Measurements from ENCODE around the gene C1QTNF6.

Gene C1QTNF6

DNA sequence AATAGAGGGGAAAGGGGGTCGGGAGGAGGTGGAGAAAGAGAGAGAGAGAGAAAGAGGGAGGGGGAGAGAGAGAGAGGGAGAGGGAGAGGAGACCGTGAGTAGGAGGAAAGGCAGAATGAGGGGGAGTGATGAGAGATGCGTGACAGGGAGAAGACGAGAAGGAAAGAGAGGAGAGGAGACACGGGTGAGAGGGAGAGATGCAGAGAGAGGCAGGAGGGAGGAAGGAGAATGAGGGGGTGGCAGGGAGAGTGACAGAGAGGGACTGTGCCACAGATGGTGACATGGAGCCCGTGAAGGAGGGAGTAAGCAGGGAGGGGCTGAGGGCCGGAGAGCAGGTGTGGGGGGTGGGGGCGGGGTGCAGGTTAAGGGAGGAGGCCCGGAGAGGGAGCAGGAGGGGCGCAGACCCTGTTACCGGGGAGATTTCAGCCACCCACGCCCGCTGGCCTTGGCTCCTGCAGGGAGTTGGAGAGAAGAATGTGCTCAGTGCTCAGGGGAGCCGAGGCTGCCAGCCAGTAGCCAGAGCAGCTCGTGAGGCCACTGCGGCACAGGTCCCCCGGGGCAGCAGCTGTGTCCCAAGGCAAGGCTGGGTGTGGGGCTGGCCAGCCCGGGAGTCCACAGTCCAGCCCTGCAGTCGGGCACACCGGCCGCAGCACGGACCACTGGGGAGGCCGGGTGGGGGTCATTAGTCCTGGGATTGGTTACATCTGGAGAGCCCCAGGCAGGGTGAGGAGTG, 24.3 kb upstream of the C1QTNF6 start, which contains the start of gene SSTR3:
SSTR3 (minus strand) TSS at position 304 of the 733 bp plus-strand sequence. CDS start 4,674 bp downstream, outside the sequence.
- TF ChIP-seq, protein P1, sequence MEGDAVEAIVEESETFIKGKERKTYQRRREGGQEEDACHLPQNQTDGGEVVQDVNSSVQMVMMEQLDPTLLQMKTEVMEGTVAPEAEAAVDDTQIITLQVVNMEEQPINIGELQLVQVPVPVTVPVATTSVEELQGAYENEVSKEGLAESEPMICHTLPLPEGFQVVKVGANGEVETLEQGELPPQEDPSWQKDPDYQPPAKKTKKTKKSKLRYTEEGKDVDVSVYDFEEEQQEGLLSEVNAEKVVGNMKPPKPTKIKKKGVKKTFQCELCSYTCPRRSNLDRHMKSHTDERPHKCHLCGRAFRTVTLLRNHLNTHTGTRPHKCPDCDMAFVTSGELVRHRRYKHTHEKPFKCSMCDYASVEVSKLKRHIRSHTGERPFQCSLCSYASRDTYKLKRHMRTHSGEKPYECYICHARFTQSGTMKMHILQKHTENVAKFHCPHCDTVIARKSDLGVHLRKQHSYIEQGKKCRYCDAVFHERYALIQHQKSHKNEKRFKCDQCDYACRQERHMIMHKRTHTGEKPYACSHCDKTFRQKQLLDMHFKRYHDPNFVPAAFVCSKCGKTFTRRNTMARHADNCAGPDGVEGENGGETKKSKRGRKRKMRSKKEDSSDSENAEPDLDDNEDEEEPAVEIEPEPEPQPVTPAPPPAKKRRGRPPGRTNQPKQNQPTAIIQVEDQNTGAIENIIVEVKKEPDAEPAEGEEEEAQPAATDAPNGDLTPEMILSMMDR (IDR thresholded peaks at IDR 0.05; ENCODE audit: insufficient read depth, low read length, missing control alignments): no peak
- no peak for DNase-seq (ENCODE audit: low read depth, low spot score)
- ChIA-PET POLR2A (no interaction called here), CTCF (interaction anchor here (6.8 kb wide), 1 partner anchor 12 kb away, joined by 61 read pairs; no protein-coding TSS in a partner anchor)
- H3K4me3 ChIP-seq (ENCODE audit: low read depth, low read length): no peak within 1 kb of the TSS

DNA sequence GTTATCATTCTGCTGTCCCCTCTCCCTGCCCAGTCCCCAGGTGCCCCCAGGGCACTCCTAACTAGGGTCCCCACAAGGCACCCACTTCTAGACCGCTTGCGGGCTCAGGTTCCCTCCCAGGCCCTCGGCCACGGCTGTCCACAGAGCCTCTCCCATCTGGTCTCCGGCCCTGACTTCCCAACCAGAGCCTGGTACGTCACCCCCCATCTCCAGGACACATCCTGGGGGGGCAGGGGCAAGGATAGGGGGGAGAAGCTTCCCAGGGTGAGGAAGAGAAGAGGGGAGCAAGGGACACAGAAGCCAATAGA, 23.8 kb upstream of the C1QTNF6 start:
- ChIA-PET CTCF (interaction anchor here (6.8 kb wide), 1 partner anchor 12 kb away, joined by 61 read pairs; no protein-coding TSS in a partner anchor), POLR2A (no interaction called here)
- TF ChIP-seq, protein P1 (IDR thresholded peaks at IDR 0.05; ENCODE audit: insufficient read depth, low read length, missing control alignments): no peak
- no peak for DNase-seq (ENCODE audit: low read depth, low spot score)
- H3K4me3 ChIP-seq (ENCODE audit: low read depth, low read length): no peak overlapping the region

DNA sequence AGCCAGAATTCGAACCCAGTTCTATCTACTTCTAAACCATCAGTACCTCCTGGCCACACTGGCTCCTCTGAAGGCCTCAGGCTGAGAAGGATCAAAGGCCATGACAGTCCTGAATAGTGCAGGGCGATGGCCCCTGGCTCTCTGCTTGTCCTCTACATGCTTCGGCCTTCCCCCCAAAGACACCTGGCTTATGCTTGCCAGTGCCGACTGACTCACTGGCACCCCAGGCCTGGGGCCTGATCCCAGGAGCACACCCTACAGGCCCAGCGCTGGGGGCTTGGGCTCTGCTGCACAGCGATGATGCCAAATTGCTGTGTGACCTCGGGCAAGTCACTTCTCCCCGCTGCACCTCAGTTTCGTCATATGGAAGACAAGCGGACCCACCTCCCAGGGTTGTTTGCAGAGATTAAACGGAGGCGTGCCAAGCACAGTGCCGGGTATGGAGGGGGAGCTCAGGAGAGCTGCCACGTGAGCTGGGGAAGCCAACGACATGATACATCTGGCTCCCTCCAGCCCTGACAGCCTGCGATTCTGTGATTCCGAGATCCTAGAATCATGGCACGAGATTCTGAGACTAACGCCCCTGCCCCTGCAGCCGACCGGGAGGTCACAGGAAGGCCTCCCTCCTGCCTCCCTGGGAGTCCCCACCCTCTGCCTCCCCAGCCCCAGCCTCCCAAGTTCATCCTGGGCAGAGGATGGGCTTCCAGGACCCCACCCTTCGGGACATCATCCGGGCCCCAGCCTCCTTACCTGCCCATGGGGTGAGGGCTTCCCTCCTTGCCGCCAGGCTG, 23.2 kb upstream of the C1QTNF6 start:
- POLR2A ChIA-PET: no interaction called here
- CTCF ChIA-PET: interaction anchor here (1.9 to 6.8 kb wide), 2 partner anchors 11 to 44 kb away, joined by 7 to 61 read pairs; no protein-coding TSS in a partner anchor
- TF ChIP-seq, protein P1 (IDR thresholded peaks at IDR 0.05; ENCODE audit: insufficient read depth, low read length, missing control alignments): no peak
- no peak overlapping the region for H3K4me3 ChIP-seq (ENCODE audit: low read depth, low read length)
- no peak for DNase-seq (ENCODE audit: low read depth, low spot score)

DNA sequence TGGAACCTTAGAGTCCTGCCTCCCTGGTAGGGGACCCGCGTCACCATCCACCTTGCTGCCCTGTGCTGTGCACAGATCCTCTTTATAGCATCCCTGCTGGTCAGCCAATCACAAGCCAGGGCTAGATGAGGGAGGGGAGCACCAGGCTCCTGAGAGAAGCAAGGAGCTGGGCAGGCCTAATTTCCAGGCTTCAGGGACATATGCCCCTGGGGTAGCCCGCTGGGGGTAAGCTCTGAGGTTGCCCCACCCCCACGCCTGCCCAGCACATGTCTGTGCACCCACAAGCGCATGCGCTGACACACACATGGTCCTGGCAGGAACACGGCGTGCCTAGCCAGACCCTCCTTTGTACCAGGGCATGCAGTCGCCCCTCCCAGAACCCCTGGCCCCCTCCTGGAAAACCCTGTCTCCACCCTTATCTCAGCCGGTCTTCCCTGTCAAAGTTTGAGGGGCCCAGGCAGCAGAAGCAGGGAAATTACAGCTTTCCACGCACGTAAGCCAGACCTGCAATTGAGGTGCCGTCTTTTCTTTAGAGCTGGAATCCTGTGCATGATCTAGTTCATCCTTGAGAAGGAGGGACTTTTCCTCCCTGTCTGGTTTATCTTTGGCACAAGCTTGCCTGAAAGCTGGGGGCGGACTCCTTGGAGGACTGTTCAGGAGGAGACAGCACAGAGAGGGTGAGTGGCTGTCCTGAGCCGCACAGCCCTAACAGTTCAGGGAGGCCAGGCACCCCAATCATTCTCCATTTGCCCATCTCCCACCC, 22.2 kb upstream of the C1QTNF6 start:
- no peak for DNase-seq (ENCODE audit: low read depth, low spot score)
- ChIA-PET CTCF (interaction anchor here (1.1 to 6.8 kb wide), 4 partner anchors 7 to 45 kb away, joined by 4 to 61 read pairs (median 6); no protein-coding TSS in a partner anchor), POLR2A (no interaction called here)
- TF ChIP-seq, protein P1 (IDR thresholded peaks at IDR 0.05; ENCODE audit: insufficient read depth, low read length, missing control alignments): no peak
- H3K4me3 ChIP-seq (ENCODE audit: low read depth, low read length): no peak overlapping the region

DNA sequence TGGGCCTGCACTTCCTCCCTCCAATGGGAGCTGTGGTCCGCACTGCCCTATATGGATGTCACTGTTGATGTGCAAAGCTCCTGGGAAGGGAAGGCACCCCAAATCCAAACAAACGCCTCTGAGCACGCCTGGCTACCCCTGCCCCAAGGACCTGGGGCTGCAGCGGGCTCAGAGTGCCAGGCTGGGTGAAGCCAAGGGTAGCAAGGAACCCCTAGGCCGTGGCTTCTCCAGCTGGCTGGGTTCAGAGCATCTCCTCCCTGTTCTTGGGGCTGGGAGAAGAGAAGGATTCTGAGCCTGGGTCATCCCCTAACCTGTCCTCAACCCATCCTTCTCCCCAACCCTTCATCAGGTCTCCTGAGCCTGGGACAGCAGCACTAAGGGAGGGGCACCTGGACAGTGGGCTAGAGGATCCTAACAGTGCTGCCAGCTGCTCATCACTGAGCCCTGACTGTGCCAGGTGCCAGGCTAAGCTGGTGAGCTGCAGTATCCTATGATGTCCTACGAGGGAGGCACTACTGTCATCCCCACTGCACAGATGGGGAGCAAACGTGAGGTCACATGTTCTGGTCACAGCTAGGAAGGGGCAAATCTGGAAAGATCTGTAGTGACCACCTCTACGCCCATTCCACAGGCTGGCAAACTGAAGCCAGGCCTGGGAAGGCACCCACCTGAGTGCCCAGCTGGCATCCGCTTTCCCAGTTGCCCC, 21.2 kb upstream of the C1QTNF6 start:
- ChIA-PET CTCF (interaction anchor here (1.1 to 6.8 kb wide), 4 partner anchors 8 to 44 kb away, joined by 4 to 61 read pairs (median 6); no protein-coding TSS in a partner anchor), POLR2A (no interaction called here)
- no peak overlapping the region for H3K4me3 ChIP-seq (ENCODE audit: low read depth, low read length)
- DNase-seq (ENCODE audit: low read depth, low spot score): no peak
- TF ChIP-seq, protein P1 (IDR thresholded peaks at IDR 0.05; ENCODE audit: insufficient read depth, low read length, missing control alignments): no peak

Data from AG04449 (cell line).